Caki2 (cell line): ENCODE measurements around the gene CSNK2A3. TPM values are rescaled to one million over a fixed set of nuclear protein-coding genes. Genes with fewer than 3 reads are reported as not detected.

Source experiments
- DNase-seq: peaks from one replicate; pipeline ENCODE4 v3.0.0-alpha.2; 2015; ENCODE audit warnings: low read depth
- in situ Hi-C: cut with HindIII; loops from 2 replicates; pipeline ENCODE4 v1.10.0; 2016; ENCODE audit warnings: low sequenced_read_pairs, low pct_unique_long_range_greater_than_20kb, mixed read lengths
- total RNA-seq: library from RNA; depleted of rRNA; stranded (reverse); fragments of >200 nt; shearing (Covaris generic); gene quantifications from 2 replicates; pipeline ENCODE4 v1.2.3, GENCODE V29; 2014; ENCODE audit warnings: low replicate concordance

The CSNK2A3 gene
- total RNA-seq, 1 experiment from 2014 or later, result 4.2 TPM

DNA sequence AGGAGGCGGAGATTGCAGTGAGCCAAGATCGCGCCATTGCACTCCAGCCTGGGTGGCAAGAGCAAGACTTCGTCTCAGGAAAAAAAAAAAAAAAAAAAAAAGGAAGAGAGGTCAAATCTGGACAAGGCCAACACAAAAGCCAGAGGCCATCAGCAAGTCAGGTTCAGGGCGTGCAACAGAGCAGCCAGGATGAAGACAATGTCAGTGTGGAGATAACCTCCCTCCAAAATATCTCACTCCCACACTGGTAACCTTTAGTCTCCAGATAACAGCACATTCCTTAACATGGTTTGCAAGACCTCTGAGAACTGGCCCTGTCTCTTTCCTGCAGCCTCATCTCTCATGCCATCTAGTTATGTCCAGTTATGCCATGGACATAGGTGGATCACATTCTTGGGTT lies 4.7 kb downstream of the CSNK2A3 start:
- DNase-seq, result no peak
- in situ Hi-C loops, result no loop called here

DNA sequence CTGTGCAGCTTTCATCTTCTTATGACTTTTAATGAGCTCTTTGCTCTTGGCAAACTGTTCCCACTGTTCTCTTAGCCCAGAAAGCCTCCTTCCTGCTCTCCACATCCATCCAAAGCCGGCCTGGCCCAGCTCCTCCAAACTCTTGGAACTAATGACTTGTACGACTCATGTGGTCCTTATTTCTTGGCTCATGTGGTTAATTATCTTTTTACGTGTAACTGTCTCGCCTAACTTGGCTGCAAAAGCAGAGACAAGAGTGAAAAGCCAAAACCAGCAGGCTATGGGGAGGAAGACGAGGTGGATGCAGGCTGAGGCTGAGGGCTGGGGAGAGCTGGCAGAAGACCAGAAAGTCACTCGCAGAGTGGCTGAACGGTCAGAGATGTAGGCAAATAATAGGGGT lies 5.5 kb downstream of the CSNK2A3 start:
- DNase-seq, result no peak
- in situ Hi-C loops, result no loop called here

DNA sequence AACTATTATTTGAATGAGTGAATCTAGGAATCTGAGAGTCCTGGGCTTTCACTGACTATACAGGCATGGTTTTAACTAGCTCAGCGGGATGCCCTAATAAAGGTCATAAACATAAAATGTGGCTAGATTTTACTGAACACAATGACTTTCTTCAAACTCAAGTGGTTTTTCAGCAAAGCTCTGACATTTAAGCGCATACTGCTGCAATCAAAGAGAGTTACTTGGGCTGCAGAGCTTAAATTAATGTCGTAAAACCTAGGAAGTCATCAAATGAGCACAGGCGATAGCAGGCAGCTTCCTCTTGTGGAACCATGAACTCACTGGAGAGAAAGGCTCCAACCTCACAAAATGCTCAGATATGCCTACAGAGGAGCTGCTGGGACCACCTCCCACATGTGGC lies 6.7 kb downstream of the CSNK2A3 start:
- DNase-seq, result no peak
- in situ Hi-C loops, result no loop called here

DNA sequence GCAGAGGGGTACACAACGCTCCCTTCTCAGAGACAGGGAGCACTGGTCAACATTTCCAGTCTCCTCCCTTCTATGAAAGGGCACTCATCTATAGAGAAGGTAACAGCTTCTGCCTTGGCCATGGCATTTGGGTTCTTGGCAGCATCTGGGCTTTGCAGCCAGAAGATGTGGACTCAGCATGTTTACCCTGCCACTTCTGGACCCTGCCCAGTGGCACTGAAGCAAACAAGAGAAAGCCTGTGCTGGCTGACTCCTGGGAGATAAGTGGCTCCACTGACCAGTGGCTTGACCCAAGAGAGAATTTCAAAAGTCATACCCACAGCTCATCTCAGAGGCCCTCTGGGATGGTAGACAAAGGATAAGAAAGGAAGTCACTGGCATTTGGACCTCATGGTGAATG lies 8.0 kb downstream of the CSNK2A3 start:
- DNase-seq, result no peak
- in situ Hi-C loops, result no loop called here

DNA sequence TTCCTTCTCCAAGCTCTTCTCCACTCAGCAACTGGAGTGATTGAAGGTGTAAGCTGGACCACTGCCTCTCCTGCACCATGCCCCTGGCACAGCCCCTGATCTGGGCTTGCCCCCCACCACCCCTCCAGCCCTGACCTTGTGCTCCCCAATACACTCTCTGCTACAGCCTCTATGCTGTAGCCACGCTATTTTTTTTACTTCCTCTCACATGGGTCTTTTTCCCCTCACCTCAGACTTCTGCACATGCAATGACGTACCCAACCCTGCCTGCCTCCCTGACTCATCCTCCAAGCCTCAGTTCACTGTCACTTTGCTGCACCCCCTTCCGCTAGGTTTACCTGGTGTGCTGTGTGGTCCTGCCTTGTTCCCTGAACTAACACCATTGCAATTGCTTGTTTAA lies 9.0 kb downstream of the CSNK2A3 start:
- no peak for DNase-seq
- in situ Hi-C loops, result no loop called here

DNA sequence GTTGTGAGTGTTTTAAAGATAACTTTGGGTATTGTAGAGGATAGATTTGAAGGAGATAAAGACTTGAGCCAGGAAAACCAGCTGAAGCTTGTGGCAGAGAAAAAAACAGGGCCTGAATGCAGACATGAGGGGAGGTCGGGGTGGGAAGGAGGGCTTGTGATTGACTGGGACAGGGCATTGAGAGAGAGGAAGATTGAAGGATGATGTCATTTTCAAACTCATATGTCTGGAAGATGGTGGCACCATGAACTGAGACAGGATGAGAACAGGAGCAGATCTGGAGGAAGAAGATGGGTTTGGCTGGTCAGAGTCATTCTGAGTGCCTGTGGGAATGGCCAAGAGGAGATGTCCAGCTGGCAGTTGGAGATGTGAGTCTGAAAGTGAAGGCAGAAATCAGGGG lies 14.7 kb downstream of the CSNK2A3 start:
- no peak for DNase-seq
- in situ Hi-C loops, result no loop called here

DNA sequence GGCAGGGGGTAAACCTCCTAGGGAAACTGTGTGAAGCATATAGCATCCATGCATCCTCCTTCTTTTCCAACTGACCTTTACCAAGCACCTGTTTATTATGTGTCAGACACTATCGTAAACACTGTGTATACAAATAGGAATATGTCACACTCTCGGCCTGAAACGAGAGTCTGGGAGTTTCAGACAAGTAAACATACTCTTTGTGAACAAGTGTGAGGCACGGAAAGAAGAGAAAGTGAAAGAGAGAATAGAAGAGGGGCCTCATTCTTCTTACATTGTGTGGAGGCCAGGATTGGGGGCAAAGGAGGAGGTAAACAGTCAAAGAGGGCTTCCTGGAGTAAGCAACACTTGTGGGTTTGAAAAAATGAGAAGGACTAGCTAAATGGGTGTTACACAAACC lies 16.4 kb downstream of the CSNK2A3 start:
- in situ Hi-C loops, result no loop called here
- DNase-seq, result no peak

DNA sequence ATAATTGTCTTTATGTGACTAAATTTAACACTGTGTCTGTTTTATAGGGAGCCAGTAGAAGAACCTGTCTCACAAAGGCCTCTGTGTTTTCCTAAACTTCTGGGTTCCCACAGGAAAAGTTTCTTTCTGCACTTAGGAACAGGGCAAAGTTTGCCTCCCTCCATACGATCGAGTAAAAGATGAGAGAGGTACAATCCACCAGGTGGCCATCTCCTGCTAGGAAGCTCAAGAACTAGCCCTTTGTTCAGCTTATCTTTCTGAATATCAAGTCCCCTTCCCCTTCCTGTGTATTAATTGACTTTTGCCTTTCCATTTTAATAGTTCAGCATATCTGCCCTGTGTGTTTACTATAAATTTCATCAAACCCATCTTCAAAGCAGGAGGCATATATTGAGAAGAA lies 18.0 kb downstream of the CSNK2A3 start:
- in situ Hi-C loops, result no loop called here
- DNase-seq, result no peak

DNA sequence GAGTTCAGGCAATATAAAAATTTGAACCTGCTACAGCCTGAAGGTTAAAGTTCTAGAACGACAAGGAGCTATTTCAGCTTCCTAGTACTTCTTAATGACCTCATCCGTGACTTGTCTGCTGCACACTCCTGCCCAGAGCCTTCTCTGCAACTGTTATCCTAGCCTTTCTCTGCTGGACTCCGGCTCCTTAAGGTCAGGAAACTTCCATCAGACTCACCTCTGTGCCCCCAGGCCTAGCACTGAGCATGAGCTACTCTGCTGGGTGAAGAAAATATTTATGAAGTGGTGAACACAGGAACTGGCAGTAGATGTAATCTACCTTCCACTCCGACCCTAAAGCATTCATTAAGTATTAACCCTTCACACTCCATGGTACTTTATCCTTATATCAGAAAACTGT lies 18.4 kb downstream of the CSNK2A3 start:
- in situ Hi-C loops, result no loop called here
- DNase-seq, result no peak

DNA sequence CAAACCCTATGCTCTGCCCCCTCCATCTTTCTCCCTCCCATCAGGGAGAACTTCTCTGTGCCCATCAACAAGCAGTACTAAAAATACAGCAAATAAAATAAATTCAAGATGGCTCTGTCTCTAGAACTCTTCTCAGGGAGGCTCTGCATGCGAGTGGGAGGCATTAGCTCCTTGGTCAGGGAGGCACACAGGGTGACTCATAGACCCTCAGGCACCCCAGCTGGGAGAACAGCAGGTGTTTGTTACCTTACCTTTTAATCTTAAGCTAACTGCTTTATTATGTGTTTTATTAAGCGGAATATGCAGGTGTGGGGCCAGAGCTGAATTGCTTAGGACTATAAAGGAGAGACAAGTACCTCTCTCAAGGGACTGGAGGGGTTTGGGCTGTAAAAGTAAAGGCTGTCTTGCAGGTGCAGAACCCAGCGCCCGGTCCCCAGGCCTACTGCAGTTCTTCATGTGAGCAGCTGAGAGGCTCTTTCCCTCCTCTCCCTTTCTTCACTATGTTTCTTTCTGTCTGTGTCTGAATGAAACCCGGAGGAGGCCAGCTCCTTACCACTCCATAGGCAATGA lies 20.8 kb downstream of the CSNK2A3 start:
- in situ Hi-C loops, result no loop called here
- no peak for DNase-seq

DNA sequence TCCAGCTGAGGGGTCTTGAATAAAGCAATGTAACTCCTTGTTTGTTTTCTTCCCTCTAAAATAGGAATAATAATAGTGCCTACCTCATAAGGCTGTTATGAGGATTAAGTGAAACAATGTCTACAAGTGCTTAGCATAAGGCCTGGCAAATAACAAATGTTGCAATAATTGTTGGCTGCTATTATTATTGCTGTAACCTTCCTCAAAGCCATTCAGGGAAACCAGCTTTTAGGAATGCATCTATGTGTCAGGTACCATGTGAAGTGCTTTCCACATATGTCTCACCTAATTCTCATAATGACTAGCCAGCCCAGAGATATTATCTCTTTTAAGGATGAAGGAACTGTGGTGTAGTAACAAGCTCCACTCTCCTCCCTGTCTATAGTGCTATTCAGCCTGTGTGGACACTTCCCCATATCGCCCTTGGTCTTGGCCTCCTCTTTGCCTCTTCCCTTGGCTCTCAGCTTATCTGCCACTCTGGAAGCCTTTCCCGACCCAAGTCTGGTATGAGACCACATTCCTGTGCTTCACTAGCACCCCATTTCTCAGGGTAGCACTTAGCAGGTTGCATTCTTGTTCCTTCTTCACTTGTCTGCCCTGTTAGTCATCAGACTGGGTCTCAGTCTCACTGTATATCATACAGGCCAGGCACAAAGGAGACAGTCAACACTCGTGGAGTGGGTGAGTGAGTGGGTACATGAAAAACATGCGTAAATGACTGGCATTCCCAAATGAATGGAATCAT lies 23.8 kb downstream of the CSNK2A3 start:
- in situ Hi-C loops, result no loop called here
- DNase-seq, result no peak

DNA sequence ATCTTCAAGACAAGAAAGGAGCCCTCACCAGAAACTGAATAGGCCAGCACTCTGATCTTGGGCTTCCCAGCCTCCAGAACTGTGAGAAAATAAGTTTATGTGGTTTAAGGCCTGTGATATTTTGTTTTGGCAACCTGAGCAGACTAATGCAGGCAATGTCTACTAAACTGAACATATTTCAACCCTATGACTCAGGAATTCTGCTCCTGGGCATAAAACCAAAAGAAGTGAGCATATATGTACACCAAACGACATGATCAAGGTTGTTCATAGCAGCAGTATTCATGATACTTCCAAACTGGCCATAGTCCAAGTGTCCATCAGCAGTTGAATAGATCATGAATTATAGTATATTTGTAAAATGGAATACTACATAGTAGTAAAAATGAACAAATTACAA lies 29.0 kb downstream of the CSNK2A3 start:
- in situ Hi-C loops, result no loop called here

DNA sequence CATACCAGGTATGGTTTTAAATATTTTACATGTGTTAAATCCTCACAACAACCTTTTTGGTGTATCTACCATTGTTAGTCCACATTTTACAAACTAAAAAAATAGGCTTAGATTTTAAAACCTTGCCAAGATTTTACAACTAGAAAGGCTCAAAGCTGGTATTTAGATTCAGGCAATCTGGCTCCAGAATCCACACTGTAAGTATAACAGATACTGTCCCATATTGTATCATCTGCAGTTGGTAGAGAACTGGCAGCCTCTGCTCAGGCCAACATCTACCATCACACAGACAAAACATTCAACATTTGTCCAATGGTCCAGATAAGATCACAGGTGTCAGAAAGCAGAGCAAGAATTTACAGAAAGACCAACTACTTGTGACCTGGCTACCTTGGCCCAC lies 30.9 kb downstream of the CSNK2A3 start:
- in situ Hi-C loops, result no loop called here
- DNase-seq, result no peak

More for the DNA sequence above, 29.0 kb downstream of the CSNK2A3 start:
- no peak for DNase-seq

DNA sequence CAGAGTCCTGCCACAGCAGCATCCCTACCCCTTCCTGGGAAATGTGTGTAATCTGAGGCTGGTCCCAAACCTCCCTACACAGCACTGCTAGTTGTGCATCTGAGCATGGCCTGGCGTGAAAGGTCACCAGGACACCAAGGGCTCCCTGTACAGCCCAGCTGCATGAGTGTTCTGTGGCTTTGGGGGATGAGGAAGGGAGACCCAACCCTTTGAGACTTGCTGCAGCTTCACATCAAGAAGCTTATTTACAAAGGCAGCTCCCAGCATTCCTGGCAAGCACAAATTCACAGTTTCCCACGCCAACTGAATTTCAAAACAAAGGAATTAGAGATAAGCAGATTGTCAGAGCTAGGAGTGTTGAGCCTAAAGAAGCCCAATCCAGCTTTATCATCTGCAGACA lies 32.2 kb downstream of the CSNK2A3 start:
- no peak for DNase-seq
- in situ Hi-C loops, result no loop called here

DNA sequence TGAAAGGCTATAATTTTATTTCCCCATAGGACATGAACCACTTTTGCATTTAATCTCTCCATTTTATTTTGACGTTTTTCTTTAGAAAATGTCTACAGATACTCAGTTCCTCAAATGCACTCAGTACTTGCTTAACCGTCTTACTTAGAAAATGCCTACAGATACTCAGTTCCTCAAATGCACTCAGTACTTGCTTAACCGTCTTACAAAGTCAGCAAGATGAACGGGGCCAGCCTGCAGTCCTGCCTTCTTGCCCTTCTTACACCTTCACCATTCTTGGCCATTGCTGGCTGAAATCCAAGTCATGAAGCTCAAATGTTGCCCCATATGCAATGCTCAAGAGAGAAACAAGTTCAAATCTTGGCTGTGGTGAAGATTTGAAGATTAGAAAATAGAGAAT lies 34.1 kb downstream of the CSNK2A3 start:
- DNase-seq, result no peak

DNA sequence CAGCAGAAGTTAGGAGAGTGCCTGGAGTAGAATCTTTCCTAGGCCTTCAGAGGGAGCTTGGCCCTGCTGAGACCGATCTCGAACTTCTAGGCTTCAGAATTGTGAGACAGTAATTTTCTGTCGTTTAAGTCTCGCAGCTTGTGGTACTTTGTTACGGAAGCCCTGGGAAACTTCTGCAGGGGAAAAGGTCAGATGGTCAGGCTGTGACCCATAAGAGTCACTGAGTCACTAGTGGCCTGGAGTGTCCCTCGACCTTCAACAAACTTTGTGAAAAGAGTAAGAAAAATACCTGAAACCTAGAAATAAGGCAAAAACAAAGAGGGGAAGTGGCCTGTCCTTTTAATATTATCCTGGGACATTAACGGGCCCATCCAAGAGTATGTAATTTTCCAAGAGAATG lies 34.6 kb downstream of the CSNK2A3 start:
- in situ Hi-C loops, result no loop called here
- DNase-seq, result no peak

More for the DNA sequence above, 34.1 kb downstream of the CSNK2A3 start:
- in situ Hi-C loops, result no loop called here

DNA sequence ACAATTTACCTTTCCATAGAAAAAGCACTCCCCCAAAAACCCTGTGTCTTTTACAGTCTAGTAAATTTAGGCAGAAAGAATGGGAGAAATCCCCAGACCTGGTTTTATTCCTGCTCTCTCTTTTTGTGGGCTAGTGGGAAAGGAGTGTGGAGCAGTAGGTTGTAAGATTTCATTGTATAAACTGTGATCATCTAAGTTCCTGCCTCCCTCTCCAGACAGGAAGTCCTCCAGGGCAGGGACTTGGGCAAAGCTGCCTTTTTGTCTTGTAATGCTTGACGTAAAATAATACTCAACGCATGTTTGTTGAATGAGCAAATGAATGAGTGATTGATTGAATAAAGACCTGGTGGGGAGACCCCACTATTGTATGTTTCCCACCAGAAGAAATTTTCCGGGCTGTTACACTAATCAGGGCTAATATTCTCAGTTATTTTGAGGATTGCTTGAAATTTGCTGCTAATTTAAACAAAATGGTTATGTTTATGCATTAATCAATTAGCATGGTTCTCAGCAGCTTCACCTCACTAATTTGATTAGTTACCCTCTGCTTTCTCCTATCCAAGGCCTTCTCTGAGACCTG lies 36.3 kb downstream of the CSNK2A3 start:
- in situ Hi-C loops, result no loop called here
- no peak for DNase-seq

DNA sequence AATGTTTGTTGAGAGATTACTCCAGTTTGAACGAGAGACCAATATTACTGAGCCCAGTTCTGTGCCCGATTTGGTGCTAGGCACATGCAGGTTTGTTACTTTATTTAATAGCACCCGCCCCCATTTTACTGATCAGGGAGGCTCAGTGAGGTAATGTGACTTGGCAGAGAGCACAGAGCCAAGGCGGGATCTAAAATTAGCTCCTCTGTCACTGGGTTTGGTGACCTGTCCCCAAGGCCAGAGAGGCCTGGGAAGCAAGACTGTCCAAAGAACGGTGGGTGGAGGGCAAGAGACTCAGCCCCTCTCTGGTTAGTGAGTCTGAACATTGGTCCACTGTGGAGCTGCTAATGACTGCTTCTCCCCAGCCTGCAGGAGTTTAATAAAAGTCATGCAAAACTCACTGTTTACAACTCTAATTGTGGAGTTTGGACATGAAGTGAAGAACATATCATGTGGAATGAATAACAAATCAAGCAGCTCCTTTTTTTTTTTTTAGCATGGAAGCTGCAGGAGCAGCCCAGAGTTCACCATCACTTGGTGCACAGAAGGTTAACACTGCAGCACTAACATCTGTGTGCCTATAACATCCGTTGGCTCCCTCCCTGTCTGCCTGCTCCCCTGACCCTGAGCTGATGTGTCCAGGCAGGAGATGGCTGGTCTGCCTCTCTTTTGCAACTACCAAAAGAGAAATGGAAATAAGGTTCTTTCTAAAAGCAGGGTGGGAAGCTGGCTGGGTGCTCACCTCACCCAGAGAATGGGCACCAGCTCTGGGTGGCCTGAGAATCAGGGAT lies 39.0 kb downstream of the CSNK2A3 start:
- in situ Hi-C loops, result no loop called here
- no peak for DNase-seq

DNA sequence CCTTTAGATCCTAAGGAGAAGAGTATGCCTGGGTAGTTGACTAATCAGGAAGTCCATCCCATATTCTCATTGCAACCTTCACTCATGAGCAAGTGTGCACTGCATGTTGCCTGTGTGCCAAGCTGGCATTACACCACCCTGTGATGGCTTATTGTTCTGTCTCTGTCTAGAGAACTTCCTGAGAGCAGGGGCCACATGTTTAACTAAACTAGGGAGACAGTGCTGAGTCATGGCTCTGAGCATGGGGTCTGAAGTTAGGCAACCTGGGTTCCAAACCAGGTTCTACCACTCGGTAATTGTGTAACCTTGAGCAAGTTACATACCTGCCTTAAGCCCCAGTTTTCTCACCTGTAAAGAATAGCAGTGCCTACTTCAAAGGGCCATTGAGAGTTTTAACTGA lies 39.6 kb downstream of the CSNK2A3 start:
- in situ Hi-C loops, result no loop called here
- DNase-seq, result no peak
